ENCODE measurements around the gene RERE. TPM values are rescaled to one million over a fixed set of nuclear protein-coding genes. Genes with fewer than 3 reads are reported as not detected.

RERE gene
- total and polyA plus RNA-seq, 2 donors (not counting 3 experiments of a cell fraction or from before 2014, with no cell fraction given): 14.1 to 113 TPM

DNA sequence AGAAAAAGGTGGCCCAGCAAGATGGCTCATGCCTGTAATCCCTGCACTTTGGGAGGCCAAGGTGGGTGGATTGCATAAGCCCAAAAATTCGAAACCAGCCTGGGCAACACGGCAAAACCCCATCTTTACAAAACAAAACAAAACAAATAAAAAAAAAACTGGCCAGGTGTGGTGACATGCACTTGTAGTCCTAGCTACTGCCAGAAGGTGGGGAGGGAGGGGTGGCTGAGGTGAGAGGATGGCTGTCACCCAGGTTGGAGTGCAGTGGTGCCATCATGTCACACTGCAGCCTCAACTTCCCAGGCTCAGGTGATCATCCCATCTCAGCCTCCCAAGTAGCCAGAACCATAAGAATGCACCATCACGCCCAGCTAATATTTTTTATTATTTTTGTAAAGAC, 22.8 kb downstream of the RERE start:
- H3K4me3 ChIP-seq (replicated peaks in 1 of 3; ENCODE audit: insufficient read depth in 1 of 3, low read depth in 1 of 3, low read length in 3 of 3): no peak overlapping the region
- dilution Hi-C loops (cut with MboI; ENCODE audit: extremely low pct_ligation_motif_present, low sequenced_read_pairs) (no loop called here), intact Hi-C loops (cut with micrococcal nuclease) (no loop called here)
- H4K20me1 ChIP-seq (replicated peaks; ENCODE audit: control insufficient read depth, extremely low read depth, insufficient read depth, low read length): no peaks in the 10 kb centered on the region
- H3K9me1 ChIP-seq (replicated peaks; ENCODE audit: control insufficient read depth, extremely low read depth, insufficient read depth, low read length): no peaks in the 10 kb centered on the region
- H3K36me3 ChIP-seq (ENCODE audit: control insufficient read depth in 2 of 2, extremely low read depth in 1 of 2, insufficient read depth in 2 of 2, low read length in 2 of 2): no peaks in the 10 kb centered on the region
- no peaks in the 10 kb centered on the region for H3K4me1 ChIP-seq (ENCODE audit: control insufficient read depth, extremely low read depth, insufficient read depth, low read length)
- peaks cover 2% of the 10 kb centered on the region for H3K79me2 ChIP-seq (ENCODE audit: control insufficient read depth, insufficient read depth, low read length)
- H3K9me3 ChIP-seq (replicated peaks; ENCODE audit: control insufficient read depth, insufficient read depth, low read length): no peaks in the 10 kb centered on the region
- FAIRE-seq (no peak), DNase-seq (ENCODE audit: low read depth, low spot score) (no peak)
- no TSS peak for BruUV-seq (replicated peaks)
- no peak overlapping the region for H2AFZ ChIP-seq (ENCODE audit: low read depth, low read length)
- H3K27ac ChIP-seq (ENCODE audit: insufficient read depth, low read depth, low read length): no peak overlapping the region
- no peak overlapping the region for H3K4me2 ChIP-seq (ENCODE audit: insufficient read depth, low read length)
- H3K9ac ChIP-seq (replicated peaks; ENCODE audit: extremely low read depth, insufficient read depth, low read length): no peak overlapping the region
- no peaks in the 10 kb centered on the region for H3K27me3 ChIP-seq (ENCODE audit: control insufficient read depth in 2 of 2, insufficient read depth in 2 of 2, low read length in 2 of 2)
- TF ChIP-seq MYC (IDR thresholded peaks at IDR 0.05; ENCODE audit: low read depth, low read length) (no peak), GATA2 (IDR thresholded peaks at IDR 0.05; ENCODE audit: insufficient read depth, insufficient read length, low read depth, low read length) (no peak), EZH2 (IDR thresholded peaks at IDR 0.05; ENCODE audit: borderline replicate concordance, low read depth, low read length, severe bottlenecking) (no peak), POLR2AphosphoS5 (IDR thresholded peaks at IDR 0.05; ENCODE audit: insufficient read depth, low read depth, low read length) (no peak), JUN (IDR thresholded peaks at IDR 0.05; ENCODE audit: borderline replicate concordance, insufficient read depth, insufficient read length, low read depth) (no peak)
- TF ChIP-seq, protein P1, sequence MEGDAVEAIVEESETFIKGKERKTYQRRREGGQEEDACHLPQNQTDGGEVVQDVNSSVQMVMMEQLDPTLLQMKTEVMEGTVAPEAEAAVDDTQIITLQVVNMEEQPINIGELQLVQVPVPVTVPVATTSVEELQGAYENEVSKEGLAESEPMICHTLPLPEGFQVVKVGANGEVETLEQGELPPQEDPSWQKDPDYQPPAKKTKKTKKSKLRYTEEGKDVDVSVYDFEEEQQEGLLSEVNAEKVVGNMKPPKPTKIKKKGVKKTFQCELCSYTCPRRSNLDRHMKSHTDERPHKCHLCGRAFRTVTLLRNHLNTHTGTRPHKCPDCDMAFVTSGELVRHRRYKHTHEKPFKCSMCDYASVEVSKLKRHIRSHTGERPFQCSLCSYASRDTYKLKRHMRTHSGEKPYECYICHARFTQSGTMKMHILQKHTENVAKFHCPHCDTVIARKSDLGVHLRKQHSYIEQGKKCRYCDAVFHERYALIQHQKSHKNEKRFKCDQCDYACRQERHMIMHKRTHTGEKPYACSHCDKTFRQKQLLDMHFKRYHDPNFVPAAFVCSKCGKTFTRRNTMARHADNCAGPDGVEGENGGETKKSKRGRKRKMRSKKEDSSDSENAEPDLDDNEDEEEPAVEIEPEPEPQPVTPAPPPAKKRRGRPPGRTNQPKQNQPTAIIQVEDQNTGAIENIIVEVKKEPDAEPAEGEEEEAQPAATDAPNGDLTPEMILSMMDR (IDR thresholded peaks at IDR 0.05; ENCODE audit: extremely low read depth in 1 of 2, insufficient read depth in 1 of 2, low read depth in 1 of 2, low read length in 2 of 2): no peak
- POLR2A ChIA-PET: no interaction called here
- CTCF ChIA-PET: interaction anchor here (0.6 to 2.3 kb wide), 3 partner anchors 9 to 210 kb away, joined by 3 to 8 read pairs (median 4); no protein-coding TSS in a partner anchor
